Measurements from ENCODE around the gene CABP1. TPM values are rescaled to one million over a fixed set of nuclear protein-coding genes. Genes with fewer than 3 reads are reported as not detected.

The CABP1 gene
- total and polyA plus RNA-seq, 2 of the 13 experiments (the other 11 are each of a cell fraction or from before 2014, with no cell fraction given), result not detected

GRCh38 chr12:120710031-120710804 lies 69.8 kb downstream of the CABP1 start, which contains the start of gene UNC119B:
Gene UNC119B (plus strand): TSS chr12:120710458. CDS start chr12:120710475, 17 bp downstream.
- peaks cover 34% of the 10 kb centered on the region for H3K4me1 ChIP-seq (ENCODE audit: insufficient read depth, low read length)
- H2AFZ ChIP-seq (ENCODE audit: low read length), result no peak within 1 kb of the TSS
- no peaks in the 10 kb centered on the region; the same call in 1 of the 2 replicates for H4K20me1 ChIP-seq (ENCODE audit: insufficient read depth, low read length)
- peaks cover 14% of the 10 kb centered on the region for H3K79me2 ChIP-seq (ENCODE audit: insufficient read depth, low read length)
- ChIA-PET CTCF (ENCODE audit: low intra/inter-chr PET ratio, low total read pairs) (no interaction called here), POLR2A (interaction anchor here (0.6 to 1.5 kb wide), 7 partner anchors 17 to 269 kb away, joined by 3 to 8 read pairs (median 4); partner anchors contain the start of genes MLEC and POP5)
- H3K27me3 ChIP-seq (ENCODE audit: control insufficient read depth in 1 of 2, insufficient read depth in 2 of 2, low read length in 2 of 2), result no peaks in the 10 kb centered on the region
- peaks cover 2 to 14% of the 10 kb centered on the region in 2 experiments; a peak in 3 of 5 replicates for H3K36me3 ChIP-seq (replicated peaks in 1 of 2; ENCODE audit: control insufficient read depth in 1 of 2, insufficient read depth in 2 of 2, low read length in 2 of 2)
- BruUV-seq (replicated peaks), result no TSS peak
- peak within 1 kb of the TSS; percentile 73 for H3K4me2 ChIP-seq (ENCODE audit: low read depth, low read length)
- DNase-seq (ENCODE audit: low spot score), result no peak
- H3K27ac ChIP-seq (ENCODE audit: extremely low read length, insufficient read depth, low read length), result peak within 1 kb of the TSS; percentile 59
- peak within 1 kb of the TSS; percentile 88 for H3K9ac ChIP-seq (ENCODE audit: insufficient read depth, low read depth, low read length)
- 0% methylated on average over 3 of the region's 76 CpGs for WGBS (ENCODE audit: low lambda C conversion rate)
- peak; percentile 85 for ATAC-seq
- no peaks in the 10 kb centered on the region for H3K9me3 ChIP-seq (ENCODE audit: low read length)
- FAIRE-seq, result no peak
- in situ Hi-C loops (cut with HindIII; ENCODE audit: extremely low pct_ligation_motif_present, low pct_unique_long_range_greater_than_20kb), result loop anchor here (5.0 kb wide), 2 partner anchors 63 to 128 kb away; partner anchors contain the start of gene POP5
- intact Hi-C loops (cut with micrococcal nuclease; ENCODE audit: unreplicated experiment), result loop anchor here (2.0 kb wide), 1 partner anchor 127 kb away; no protein-coding TSS in a partner anchor
- peak within 1 kb of the TSS; percentile 84 to 85 (median 84) for H3K4me3 ChIP-seq (replicated peaks in 1 of 3; ENCODE audit: insufficient read depth in 1 of 3, low read depth in 2 of 3, low read length in 3 of 3)
- no peak for TF ChIP-seq ZBTB8A (CRISPR knock-in tag; IDR thresholded peaks at IDR 0.05; ENCODE audit: borderline replicate concordance, low read depth)
- TF ChIP-seq ETV5 (CRISPR knock-in tag; IDR thresholded peaks at IDR 0.05; ENCODE audit: borderline replicate concordance), result no peak
- TF ChIP-seq, protein P1, sequence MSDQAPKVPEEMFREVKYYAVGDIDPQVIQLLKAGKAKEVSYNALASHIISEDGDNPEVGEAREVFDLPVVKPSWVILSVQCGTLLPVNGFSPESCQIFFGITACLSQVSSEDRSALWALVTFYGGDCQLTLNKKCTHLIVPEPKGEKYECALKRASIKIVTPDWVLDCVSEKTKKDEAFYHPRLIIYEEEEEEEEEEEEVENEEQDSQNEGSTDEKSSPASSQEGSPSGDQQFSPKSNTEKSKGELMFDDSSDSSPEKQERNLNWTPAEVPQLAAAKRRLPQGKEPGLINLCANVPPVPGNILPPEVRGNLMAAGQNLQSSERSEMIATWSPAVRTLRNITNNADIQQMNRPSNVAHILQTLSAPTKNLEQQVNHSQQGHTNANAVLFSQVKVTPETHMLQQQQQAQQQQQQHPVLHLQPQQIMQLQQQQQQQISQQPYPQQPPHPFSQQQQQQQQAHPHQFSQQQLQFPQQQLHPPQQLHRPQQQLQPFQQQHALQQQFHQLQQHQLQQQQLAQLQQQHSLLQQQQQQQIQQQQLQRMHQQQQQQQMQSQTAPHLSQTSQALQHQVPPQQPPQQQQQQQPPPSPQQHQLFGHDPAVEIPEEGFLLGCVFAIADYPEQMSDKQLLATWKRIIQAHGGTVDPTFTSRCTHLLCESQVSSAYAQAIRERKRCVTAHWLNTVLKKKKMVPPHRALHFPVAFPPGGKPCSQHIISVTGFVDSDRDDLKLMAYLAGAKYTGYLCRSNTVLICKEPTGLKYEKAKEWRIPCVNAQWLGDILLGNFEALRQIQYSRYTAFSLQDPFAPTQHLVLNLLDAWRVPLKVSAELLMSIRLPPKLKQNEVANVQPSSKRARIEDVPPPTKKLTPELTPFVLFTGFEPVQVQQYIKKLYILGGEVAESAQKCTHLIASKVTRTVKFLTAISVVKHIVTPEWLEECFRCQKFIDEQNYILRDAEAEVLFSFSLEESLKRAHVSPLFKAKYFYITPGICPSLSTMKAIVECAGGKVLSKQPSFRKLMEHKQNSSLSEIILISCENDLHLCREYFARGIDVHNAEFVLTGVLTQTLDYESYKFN (CRISPR knock-in tag; conservative IDR thresholded peaks at IDR 0.05), result no peak
- no peak for TF ChIP-seq RERE (CRISPR knock-in tag; IDR thresholded peaks at IDR 0.05; ENCODE audit: low read depth)
- no peak for TF ChIP-seq SNAI1 (CRISPR knock-in tag; IDR thresholded peaks at IDR 0.05; ENCODE audit: borderline replicate concordance)
- no peak for TF ChIP-seq NONO (IDR thresholded peaks at IDR 0.05)
- TF ChIP-seq NONO (CRISPR knock-in tag; conservative IDR thresholded peaks at IDR 0.05), result peak; percentile 71; the same call in 1 of the 2 replicates
- TF ChIP-seq ZMYM4 (CRISPR knock-in tag; IDR thresholded peaks at IDR 0.05), result no peak
- 0 out of 2 replicates have a peak, but pooled peaks have one; percentile 22 for TF ChIP-seq KLF6 (CRISPR knock-in tag; IDR thresholded peaks at IDR 0.05)
- 0 out of 2 replicates have a peak, but pooled peaks have one; percentile 26 for TF ChIP-seq HINFP (CRISPR knock-in tag; IDR thresholded peaks at IDR 0.05; ENCODE audit: low read depth)
- peak; percentile 72 for TF ChIP-seq POLR2G (IDR thresholded peaks at IDR 0.05; ENCODE audit: low read depth, low read length)
- peak; percentile 22 to 75; a peak in 3 of 4 replicates for TF ChIP-seq POLR2A (IDR thresholded peaks at IDR 0.05; ENCODE audit: insufficient read depth in 1 of 2, low read depth in 2 of 2, low read length in 2 of 2)
